ENCODE results near the gene HRAS. TPM values are rescaled to one million over a fixed set of nuclear protein-coding genes. Genes with fewer than 3 reads are reported as not detected.

The HRAS gene
- total RNA-seq, 3 donors from 2014 or later (not counting 1 experiment from before 2014, with no cell fraction given): 27.6 to 35.0 (median 30.6) TPM

GRCh38 chr11:484616-485015 is 50.8 kb downstream of the HRAS start:
- H3K9me3 Mint-ChIP-seq: no peaks in the 10 kb centered on the region

More at GRCh38 chr11:484616-485015, 50.8 kb downstream of the HRAS start:
- H3K9me3 ChIP-seq (ENCODE audit: control insufficient read depth, insufficient read depth, low read length): no peaks in the 10 kb centered on the region
- WGBS (ENCODE audit: insufficient coverage): 98% methylated on average over 38 of the region's 38 CpGs
- H3K36me3 ChIP-seq (ENCODE audit: control insufficient read depth, insufficient read depth, low read length): peaks cover 2% of the 10 kb centered on the region
- no peak overlapping the region for H3K27ac Mint-ChIP-seq
- ATAC-seq (no peak), DNase-seq (no peak)
- no peaks in the 10 kb centered on the region for H3K36me3 Mint-ChIP-seq
- intact Hi-C loops (cut with micrococcal nuclease): no loop called here
- H3K4me3 Mint-ChIP-seq: no peak overlapping the region
- H3K27ac ChIP-seq (ENCODE audit: low read length): no peak overlapping the region
- no peaks in the 10 kb centered on the region for H3K4me1 Mint-ChIP-seq
- no peaks in the 10 kb centered on the region for H3K4me1 ChIP-seq (ENCODE audit: control insufficient read depth, insufficient read depth, low read length)
- no peaks in the 10 kb centered on the region for H3K27me3 Mint-ChIP-seq (ENCODE audit: low read depth in 2 of 2)
- no peak for TF ChIP-seq CTCF (IDR thresholded peaks at IDR 0.05)
- H3K27me3 ChIP-seq (ENCODE audit: control insufficient read depth, insufficient read depth, low read length): no peaks in the 10 kb centered on the region
- no peak overlapping the region for H3K4me3 ChIP-seq (ENCODE audit: low read length)

Other genes with a start within 250 kb of the HRAS start
- 100 to 1,000 TPM; 130 to 237 (median 153) TPM for gene PGGHG, start 246.4 kb downstream of the HRAS start, total RNA-seq
- gene IFITM5, start 236.1 kb downstream of the HRAS start, total RNA-seq: not detected
- 1,000 to 10,000 TPM; 1,080 to 1,421 (median 1,273) TPM for gene IFITM2, start 227.8 kb downstream of the HRAS start, total RNA-seq
- gene IFITM1, start 221.5 kb downstream of the HRAS start, total RNA-seq: 100 to 1,000 TPM; 540 to 809 (median 710) TPM
- 100 to 1,000 TPM in 1 of 3 donors, 10 to 100 TPM in 2; 64.0 to 165 (median 93.6) TPM for gene IFITM3, start 214.7 kb downstream of the HRAS start, total RNA-seq
- gene B4GALNT4, start 166.1 kb downstream of the HRAS start, total RNA-seq: 1 to 10 TPM in 2 of 3 donors, under 1 TPM in 1; 0.66 to 1.5 (median 1.5) TPM
- under 1 TPM in 2 of 3 donors, not detected in 1; 0.29 to 0.56 TPM for gene PKP3, start 141.4 kb downstream of the HRAS start, total RNA-seq
- 100 to 1,000 TPM; 619 to 690 (median 666) TPM for gene SIGIRR, start 120.6 kb downstream of the HRAS start, total RNA-seq
- gene ANO9, start 93.6 kb downstream of the HRAS start, total RNA-seq: 10 to 100 TPM; 15.1 to 21.3 (median 15.1) TPM
- gene PTDSS2, start 85.3 kb downstream of the HRAS start, total RNA-seq: 10 to 100 TPM; 21.5 to 25.1 (median 23.4) TPM
- gene RNH1, start 28.3 kb downstream of the HRAS start, total RNA-seq: 100 to 1,000 TPM; 113 to 120 (median 118) TPM
- gene LRRC56, start 2.0 kb upstream of the HRAS start, total RNA-seq: 1 to 10 TPM; 1.5 to 2.4 (median 2.2) TPM
- gene LMNTD2, start 25.2 kb upstream of the HRAS start, total RNA-seq: 1 to 10 TPM; 3.5 to 5.2 (median 5.0) TPM
- gene RASSF7, start 25.4 kb upstream of the HRAS start, total RNA-seq: 10 to 100 TPM; 19.0 to 21.7 (median 20.0) TPM
- 10 to 100 TPM; 46.1 to 52.0 (median 46.9) TPM for gene PHRF1, start 40.9 kb upstream of the HRAS start, total RNA-seq
- gene IRF7, start 80.4 kb upstream of the HRAS start, total RNA-seq: 10 to 100 TPM; 63.3 to 97.3 (median 77.3) TPM
- not detected for gene CDHR5, start 89.4 kb upstream of the HRAS start, total RNA-seq
- not detected for gene SCT, start 91.6 kb upstream of the HRAS start, total RNA-seq
- 1 to 10 TPM in 1 of 3 donors, under 1 TPM in 2; 0.49 to 1.2 (median 0.61) TPM for gene DRD4, start 101.7 kb upstream of the HRAS start, total RNA-seq
- 10 to 100 TPM; 25.9 to 26.9 (median 26.8) TPM for gene DEAF1, start 159.6 kb upstream of the HRAS start, total RNA-seq
- gene TMEM80, start 160.2 kb upstream of the HRAS start, total RNA-seq: 10 to 100 TPM; 17.8 to 42.1 (median 33.0) TPM
- 10 to 100 TPM in 1 of 3 donors, 1 to 10 TPM in 2; 6.9 to 10.9 (median 9.3) TPM for gene EPS8L2, start 170.7 kb upstream of the HRAS start, total RNA-seq
- 10 to 100 TPM; 46.1 to 94.8 (median 55.4) TPM for gene TALDO1, start 211.9 kb upstream of the HRAS start, total RNA-seq
- 10 to 100 TPM; 40.4 to 43.1 (median 42.1) TPM for gene GATD1, start 241.9 kb upstream of the HRAS start, total RNA-seq

Data from natural killer cell (primary cell).